HepG2 (cell line): ENCODE results near the gene UBE2O. TPM values are rescaled to one million over a fixed set of nuclear protein-coding genes. Genes with fewer than 3 reads are reported as not detected.

Source experiments
- AHDC1 ChIP-seq: sonication (generic); formaldehyde crosslinking; IDR thresholded peaks from 2 replicates; pipeline ENCODE4 v1.5.1; 2020; ENCODE audit warnings: mild to moderate bottlenecking, missing genetic modification reagents, borderline replicate concordance
- ATAD3A ChIP-seq: sonication (generic); formaldehyde crosslinking; IDR thresholded peaks from 2 replicates; pipeline ENCODE4 v1.4.0; 2020; ENCODE audit warnings: missing genetic modification reagents
- ATF5 ChIP-seq: sonication (generic); formaldehyde crosslinking; IDR thresholded peaks from 2 replicates; pipeline ENCODE4 v1.4.0; 2020; ENCODE audit warnings: mild to moderate bottlenecking, low read depth, missing genetic modification reagents
- CHD2 ChIP-seq: IDR thresholded peaks from 2 replicates; pipeline ENCODE4 v1.6.1; 2011; ENCODE audit warnings: low read depth, low read length, improper control_type of control experiment
- DNMT1 ChIP-seq: sonication (generic); formaldehyde crosslinking; IDR thresholded peaks from 2 replicates; pipeline ENCODE4 v1.5.1; 2020; ENCODE audit warnings: mild to moderate bottlenecking, missing genetic modification reagents
- EZH2 ChIP-seq: conservative IDR thresholded peaks from 2 replicates; pipeline ENCODE4 v1.6.1; 2012; ENCODE audit warnings: mild to moderate bottlenecking, low read depth, low read length, moderate library complexity
- FOXJ3 ChIP-seq: sonication (generic); formaldehyde crosslinking; IDR thresholded peaks from 2 replicates; pipeline ENCODE4 v1.4.0; 2020; ENCODE audit warnings: missing genetic modification reagents, mild to moderate bottlenecking, borderline replicate concordance
- HDAC2 ChIP-seq: sonication (generic); formaldehyde crosslinking; IDR thresholded peaks from 2 replicates; pipeline ENCODE4 v1.4.0; 2020; ENCODE audit warnings: missing genetic modification reagents
- IRF2 ChIP-seq: IDR thresholded peaks from 2 replicates; pipeline ENCODE4 v1.6.1; 2018; ENCODE audit warnings: missing genetic modification reagents, missing compliant biosample characterization
- KLF11 ChIP-seq: IDR thresholded peaks from 2 replicates; pipeline ENCODE4 v1.6.1; 2016; ENCODE audit warnings: missing compliant biosample characterization
- KLF13 ChIP-seq: sonication (generic); formaldehyde crosslinking; IDR thresholded peaks from 2 replicates; pipeline ENCODE4 v1.4.0; 2020; ENCODE audit warnings: mild to moderate bottlenecking, missing genetic modification reagents
- MATR3 ChIP-seq: sonication (generic); formaldehyde crosslinking; IDR thresholded peaks from 2 replicates; pipeline ENCODE4 v1.4.0; 2020; ENCODE audit warnings: missing genetic modification reagents
- NCOA5 ChIP-seq: sonication (generic); formaldehyde crosslinking; IDR thresholded peaks from 2 replicates; pipeline ENCODE4 v1.4.0; 2020; ENCODE audit warnings: missing genetic modification reagents
- PHB2 ChIP-seq: fragments of 450-650 bp; IDR thresholded peaks from 2 replicates; pipeline ENCODE4 v1.6.1; 2018; ENCODE audit not compliant: partially characterized antibody
- SALL1 ChIP-seq: sonication (generic); formaldehyde crosslinking; IDR thresholded peaks from 2 replicates; pipeline ENCODE4 v1.8.0; 2022; ENCODE audit warnings: mild to moderate bottlenecking, missing genetic modification reagents
- STAG1 ChIP-seq: sonication (generic); formaldehyde crosslinking; IDR thresholded peaks from 2 replicates; pipeline ENCODE4 v1.4.0; 2020; ENCODE audit warnings: missing genetic modification reagents
- TFDP2 ChIP-seq: sonication (generic); formaldehyde crosslinking; IDR thresholded peaks from 2 replicates; pipeline ENCODE4 v1.4.0; 2020; ENCODE audit warnings: missing genetic modification reagents
- TMF1 ChIP-seq: sonication (generic); formaldehyde crosslinking; IDR thresholded peaks from 2 replicates; pipeline ENCODE4 v1.8.1; 2022; ENCODE audit warnings: low read depth, missing genetic modification reagents
- ZNF468 ChIP-seq: sonication (generic); formaldehyde crosslinking; IDR thresholded peaks from 2 replicates; pipeline ENCODE4 v1.8.0; 2022; ENCODE audit warnings: mild to moderate bottlenecking, moderate library complexity, missing genetic modification reagents
- ZNF576 ChIP-seq: sonication (generic); formaldehyde crosslinking; IDR thresholded peaks from 2 replicates; pipeline ENCODE4 v1.4.0; 2020; ENCODE audit warnings: mild to moderate bottlenecking, missing genetic modification reagents
- ZNF589 ChIP-seq: sonication (generic); formaldehyde crosslinking; conservative IDR thresholded peaks from 2 replicates; pipeline ENCODE4 v1.8.0; 2022; ENCODE audit warnings: mild to moderate bottlenecking, moderate library complexity, missing genetic modification reagents
- ZNF644 ChIP-seq: IDR thresholded peaks from 2 replicates; pipeline ENCODE4 v1.6.1; 2016; ENCODE audit warnings: low read depth
- ZNF713 ChIP-seq: sonication (generic); formaldehyde crosslinking; IDR thresholded peaks from 2 replicates; pipeline ENCODE4 v1.4.0; 2020; ENCODE audit warnings: mild to moderate bottlenecking, missing genetic modification reagents
- ZNF792 ChIP-seq: IDR thresholded peaks from 2 replicates; pipeline ENCODE4 v1.6.1; 2016
- polyA plus RNA-seq, 8 experiments: library from polyadenylated mRNA; depleted of rRNA in 3 of 8; stranded (reverse) in 7 of 8; unstranded in 1 of 8; fragments of >200 nt; fragmentation: Illumina TruSeq in 4 of 8; extraction: Trizol in 4 of 8; gene quantifications; 2 replicates each; pipeline versions ENCODE4 v1.2.1 to v1.2.3, GENCODE V29; 2011 to 2016; ENCODE audit warnings: low read depth in 4 of 8, missing spikeins in 1 of 8, mixed read lengths in 1 of 8; ENCODE audit not compliant: insufficient read depth in 1 of 8
- total RNA-seq, 5 experiments: library from RNA; depleted of rRNA; stranded (reverse); fragments of >200 nt; fragmentation: Illumina TruSeq; extraction: Trizol; gene quantifications; 2 replicates each; pipeline ENCODE4 v1.2.3, GENCODE V29; 2016; ENCODE audit warnings: low read depth in 1 of 5

UBE2O gene
- total and polyA plus RNA-seq, 2 of the 13 experiments (the other 11 are each of a cell fraction or from before 2014, with no cell fraction given) = 21.5 to 23.5 TPM

- TF ChIP-seq ZNF589 (CRISPR knock-in tag) (no peak), ZNF576 (no peak), ZNF644 (CRISPR knock-in tag) (no peak), ATAD3A (CRISPR knock-in tag) (no peak), TFDP2 (CRISPR knock-in tag) (peak; percentile 45; the same call in 1 of the 2 replicates), FOXJ3 (CRISPR knock-in tag) (no peak), MATR3 (CRISPR knock-in tag) (no peak), EZH2 (no peak), TMF1 (CRISPR knock-in tag) (0 out of 2 replicates have a peak, but pooled peaks have one; percentile 61), ZNF468 (0 out of 2 replicates have a peak, but pooled peaks have one; percentile 0), CHD2 (no peak), STAG1 (CRISPR knock-in tag) (no peak; the same call in 1 of the 2 replicates), DNMT1 (CRISPR knock-in tag) (0 out of 2 replicates have a peak, but pooled peaks have one; percentile 61), NCOA5 (CRISPR knock-in tag) (no peak), SALL1 (CRISPR knock-in tag) (peak; percentile 54; the same call in 1 of the 2 replicates), PHB2 (no peak), ATF5 (CRISPR knock-in tag) (no peak), ZNF713 (CRISPR knock-in tag) (0 out of 2 replicates have a peak, but pooled peaks have one; percentile 75), AHDC1 (CRISPR knock-in tag) (no peak), IRF2 (CRISPR knock-in tag) (0 out of 2 replicates have a peak, but pooled peaks have one; percentile 28), KLF11 (CRISPR knock-in tag) (no peak), HDAC2 (CRISPR knock-in tag) (peak; percentile 13; the same call in 1 of the 2 replicates), KLF13 (0 out of 2 replicates have a peak, but pooled peaks have one; percentile 71), ZNF792 (CRISPR knock-in tag) (peak; percentile 3; the same call in 1 of the 2 replicates)
These were observed 48.3 kb upstream of the UBE2O start, which contains the start of gene RHBDF2 (continued) for GRCh38 chr17:76501018-76501826.
